Measurements from ENCODE around the gene RNF175. TPM values are rescaled to one million over a fixed set of nuclear protein-coding genes. Genes with fewer than 3 reads are reported as not detected.

Gene RNF175
- total RNA-seq, 2 donors from 2014 or later = not detected

- Histone ChIP-seq H3K9me3 (no peaks in the 10 kb centered on the region), H3K4me3 (no peak overlapping the region), H3K27ac (no peak overlapping the region), H3K27me3 (peaks cover 5 to 32% of the 10 kb centered on the region in 2 donors), H3K36me3 (replicated peaks in 1 of 2; ENCODE audit: insufficient read depth in 1 of 2, low read depth in 2 of 2) (no peaks in the 10 kb centered on the region), H3K4me1 (peaks cover 40% of the 10 kb centered on the region)
- intact Hi-C loops (cut with DNase I) = no loop called here
- DNase-seq = no peak
- no peak for ATAC-seq
- TF ChIP-seq POLR2A (IDR thresholded peaks at IDR 0.05) = no peak
- TF ChIP-seq, protein P1, sequence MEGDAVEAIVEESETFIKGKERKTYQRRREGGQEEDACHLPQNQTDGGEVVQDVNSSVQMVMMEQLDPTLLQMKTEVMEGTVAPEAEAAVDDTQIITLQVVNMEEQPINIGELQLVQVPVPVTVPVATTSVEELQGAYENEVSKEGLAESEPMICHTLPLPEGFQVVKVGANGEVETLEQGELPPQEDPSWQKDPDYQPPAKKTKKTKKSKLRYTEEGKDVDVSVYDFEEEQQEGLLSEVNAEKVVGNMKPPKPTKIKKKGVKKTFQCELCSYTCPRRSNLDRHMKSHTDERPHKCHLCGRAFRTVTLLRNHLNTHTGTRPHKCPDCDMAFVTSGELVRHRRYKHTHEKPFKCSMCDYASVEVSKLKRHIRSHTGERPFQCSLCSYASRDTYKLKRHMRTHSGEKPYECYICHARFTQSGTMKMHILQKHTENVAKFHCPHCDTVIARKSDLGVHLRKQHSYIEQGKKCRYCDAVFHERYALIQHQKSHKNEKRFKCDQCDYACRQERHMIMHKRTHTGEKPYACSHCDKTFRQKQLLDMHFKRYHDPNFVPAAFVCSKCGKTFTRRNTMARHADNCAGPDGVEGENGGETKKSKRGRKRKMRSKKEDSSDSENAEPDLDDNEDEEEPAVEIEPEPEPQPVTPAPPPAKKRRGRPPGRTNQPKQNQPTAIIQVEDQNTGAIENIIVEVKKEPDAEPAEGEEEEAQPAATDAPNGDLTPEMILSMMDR (IDR thresholded peaks at IDR 0.05) = no peak
- 31 to 53% methylated on average over 31 to 39 of the region's 39 CpGs for WGBS, 2 donors
These were observed 32.9 kb upstream of the RNF175 start for GRCh38 chr4:153792618-153793247.

DNA sequence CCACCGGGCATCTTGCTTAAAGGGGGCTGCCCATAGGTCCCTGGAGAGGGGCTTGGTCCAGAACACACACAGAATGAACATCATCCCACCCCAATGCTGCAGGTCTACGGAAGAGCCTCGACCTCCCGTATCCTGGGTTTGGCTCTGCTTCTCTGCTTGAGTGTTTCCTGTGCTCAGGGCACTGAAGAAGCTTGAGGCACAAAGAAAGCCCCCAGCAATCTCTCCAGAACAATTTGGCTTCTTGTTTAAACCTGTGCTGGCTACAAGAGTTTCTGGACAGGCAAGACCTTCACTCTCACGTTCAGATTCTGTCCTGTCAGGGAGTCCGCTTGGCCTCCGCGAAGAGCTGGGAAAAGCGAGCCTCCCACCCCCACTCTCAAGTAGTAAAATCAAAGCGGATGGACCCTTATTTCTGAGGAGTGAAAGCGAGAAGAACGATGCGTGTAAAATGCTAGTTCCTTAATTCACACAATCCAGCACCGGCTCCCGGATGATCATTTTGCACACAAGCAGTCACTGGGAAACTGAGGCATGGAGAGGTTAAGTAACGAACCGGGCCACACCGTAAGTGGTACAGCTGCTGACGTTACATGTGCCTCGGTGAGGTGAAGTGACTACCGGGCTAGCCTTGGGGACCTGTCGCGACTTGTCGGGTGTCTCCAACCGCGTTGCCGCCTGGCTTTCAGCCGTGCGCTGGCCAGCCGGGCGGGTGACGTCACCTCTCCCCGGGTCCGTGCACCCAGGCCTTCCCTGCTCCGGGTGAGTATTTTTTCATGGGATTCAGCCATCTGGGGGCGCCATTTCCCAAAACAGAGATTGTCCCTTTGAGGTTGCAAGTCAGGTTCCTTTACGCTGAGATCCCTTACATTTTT is 32.2 kb upstream of the RNF175 start:
- TF ChIP-seq, protein P1 (IDR thresholded peaks at IDR 0.05) = peak in 4 of 7 experiments; percentile 17 to 38 (median 29)
- TF ChIP-seq POLR2A (IDR thresholded peaks at IDR 0.05) = no peak
- WGBS, 2 donors = 8 to 13% methylated on average over 34 to 37 of the region's 37 CpGs
- H3K27me3 ChIP-seq = peaks cover 5 to 32% of the 10 kb centered on the region in 2 donors
- intact Hi-C loops (cut with DNase I) = no loop called here
- H3K36me3 ChIP-seq (replicated peaks in 1 of 2; ENCODE audit: insufficient read depth in 1 of 2, low read depth in 2 of 2) = no peaks in the 10 kb centered on the region
- ATAC-seq (peak; percentile 66), DNase-seq (peak; percentile 48 to 64 (median 59))
- no peak overlapping the region for H3K4me3 ChIP-seq
- no peak overlapping the region for H3K27ac ChIP-seq
- no peaks in the 10 kb centered on the region for H3K9me3 ChIP-seq
- H3K4me1 ChIP-seq = peaks cover 40% of the 10 kb centered on the region

GRCh38 chr4:153790962-153791551 is 31.2 kb upstream of the RNF175 start:
- Histone ChIP-seq H3K27me3 (peaks cover 5 to 32% of the 10 kb centered on the region in 2 donors), H3K4me1 (peaks cover 40% of the 10 kb centered on the region), H3K4me3 (no peak overlapping the region), H3K27ac (no peak overlapping the region), H3K36me3 (replicated peaks in 1 of 2; ENCODE audit: insufficient read depth in 1 of 2, low read depth in 2 of 2) (no peaks in the 10 kb centered on the region), H3K9me3 (no peaks in the 10 kb centered on the region)
- ATAC-seq = peak; percentile 40
- peak; percentile 18 to 48 (median 34) for DNase-seq
- TF ChIP-seq, protein P1 (IDR thresholded peaks at IDR 0.05) = peak in 4 of 7 experiments; percentile 9 to 27 (median 24)
- TF ChIP-seq POLR2A (IDR thresholded peaks at IDR 0.05) = no peak
- intact Hi-C loops (cut with DNase I) = no loop called here
- 4 to 7% methylated on average over 36 to 50 of the region's 51 CpGs for WGBS, 2 donors

GRCh38 chr4:153790500-153790865 is 30.7 kb upstream of the RNF175 start:
- no peaks in the 10 kb centered on the region for H3K9me3 ChIP-seq
- H3K4me1 ChIP-seq = peaks cover 40% of the 10 kb centered on the region
- intact Hi-C loops (cut with DNase I) = no loop called here
- no peak overlapping the region for H3K27ac ChIP-seq
- no peak for ATAC-seq
- TF ChIP-seq, protein P1 (IDR thresholded peaks at IDR 0.05) = no peak
- no peak for TF ChIP-seq POLR2A (IDR thresholded peaks at IDR 0.05)
- peaks cover 5 to 32% of the 10 kb centered on the region in 2 donors for H3K27me3 ChIP-seq
- 25 to 57% methylated on average over 10 of the region's 10 CpGs for WGBS, 2 donors
- H3K4me3 ChIP-seq = no peak overlapping the region
- DNase-seq = no peak
- no peaks in the 10 kb centered on the region for H3K36me3 ChIP-seq (replicated peaks in 1 of 2; ENCODE audit: insufficient read depth in 1 of 2, low read depth in 2 of 2)
